Left ventricle myocardium inferior (tissue), 1 donor: Measurements from ENCODE around the gene WNT9A. TPM values are rescaled to one million over a fixed set of nuclear protein-coding genes. Genes with fewer than 3 reads are reported as not detected.
A peak's percentile ranks its signal among the peaks of the same experiment; 100 is the strongest.

Experiments
- DNase-seq: peaks from one replicate; pipeline ENCODE4 v3.0.0-alpha.2; 2020
- H3K27ac ChIP-seq: fragments of 200-600 bp; replicated peaks from 2 replicates; pipeline ENCODE4 v1.8.0; 2021
- H3K27me3 ChIP-seq: fragments of 200-600 bp; 2 replicates; pipeline ENCODE4 v1.8.0; 2021; ENCODE audit warnings: low read depth
- H3K36me3 ChIP-seq: fragments of 200-600 bp; 2 replicates; pipeline ENCODE4 v1.8.0; 2021
- H3K4me1 ChIP-seq: fragments of 200-600 bp; 2 replicates; pipeline ENCODE4 v1.8.0; 2021
- H3K4me3 ChIP-seq: fragments of 200-600 bp; 2 replicates; pipeline ENCODE4 v1.8.0; 2021; ENCODE audit warnings: mild to moderate bottlenecking, moderate library complexity
- H3K9me3 ChIP-seq: fragments of 200-600 bp; replicated peaks from 2 replicates; pipeline ENCODE4 v1.8.0; 2021
- CTCF ChIP-seq: fragments of 200-600 bp; IDR thresholded peaks from 2 replicates; pipeline ENCODE4 v1.8.0; 2021; ENCODE audit warnings: antibody characterized with exemption, mild to moderate bottlenecking, borderline replicate concordance
- intact Hi-C: fragments of 100-400 bp; cut with micrococcal nuclease; formaldehyde crosslinking; loops from one replicate; pipeline ENCODE4 v1.11.0; 2022
- total RNA-seq: library from RNA; stranded (reverse); fragmentation: NEBNext Ultra II Directional; extraction: Animal tissue kit (Norgen Biotek cat#: 25700); gene quantifications from one replicate; pipeline ENCODE4 v1.2.1, GENCODE V29; 2021
- donor health status: DM: no; HTN: yes; CAD: no; lungs with severe emphysema.

Gene WNT9A
- total RNA-seq, 1 donor from 2014 or later = 4.8 TPM

- Histone ChIP-seq H3K27ac (no peak overlapping the region), H3K36me3 (no peaks in the 10 kb centered on the region), H3K27me3 (peaks cover 5% of the 10 kb centered on the region), H3K9me3 (no peaks in the 10 kb centered on the region), H3K4me3 (no peak overlapping the region), H3K4me1 (no peaks in the 10 kb centered on the region)
- intact Hi-C loops = no loop called here
- no peak for DNase-seq
- TF ChIP-seq CTCF = no peak
Measured at GRCh38 chr1:227905573-227906487, 41.9 kb downstream of the WNT9A start.

GRCh38 chr1:227904541-227905335 is 43.0 kb downstream of the WNT9A start:
- TF ChIP-seq CTCF = no peak
- Histone ChIP-seq H3K9me3 (no peaks in the 10 kb centered on the region), H3K27ac (no peak overlapping the region), H3K27me3 (peaks cover 5% of the 10 kb centered on the region), H3K4me3 (no peak overlapping the region), H3K36me3 (no peaks in the 10 kb centered on the region), H3K4me1 (no peaks in the 10 kb centered on the region)
- DNase-seq = no peak
- intact Hi-C loops = no loop called here

GRCh38 chr1:227903614-227904501 is 43.9 kb downstream of the WNT9A start:
- Histone ChIP-seq H3K9me3 (no peaks in the 10 kb centered on the region), H3K27me3 (peaks cover 5% of the 10 kb centered on the region), H3K4me1 (no peaks in the 10 kb centered on the region), H3K36me3 (no peaks in the 10 kb centered on the region), H3K4me3 (no peak overlapping the region), H3K27ac (no peak overlapping the region)
- no peak for TF ChIP-seq CTCF
- no peak for DNase-seq
- intact Hi-C loops = no loop called here

GRCh38 chr1:227903061-227903521 is 44.6 kb downstream of the WNT9A start:
- no peak for TF ChIP-seq CTCF
- Histone ChIP-seq H3K27me3 (peaks cover 5% of the 10 kb centered on the region), H3K9me3 (no peaks in the 10 kb centered on the region), H3K4me1 (no peaks in the 10 kb centered on the region), H3K36me3 (no peaks in the 10 kb centered on the region), H3K4me3 (no peak overlapping the region), H3K27ac (no peak overlapping the region)
- intact Hi-C loops = no loop called here
- DNase-seq = peak; percentile 12

- Histone ChIP-seq H3K27me3 (peaks cover 4% of the 10 kb centered on the region), H3K4me3 (no peak overlapping the region), H3K27ac (no peak overlapping the region), H3K36me3 (no peaks in the 10 kb centered on the region), H3K4me1 (no peaks in the 10 kb centered on the region), H3K9me3 (no peaks in the 10 kb centered on the region)
- DNase-seq = peak; percentile 8
- TF ChIP-seq CTCF = no peak
- intact Hi-C loops = no loop called here
Measured at GRCh38 chr1:227902641-227902990, 45.1 kb downstream of the WNT9A start.
